B cell (primary cell): Measurements from ENCODE around the gene CADPS. TPM values are rescaled to one million over a fixed set of nuclear protein-coding genes. Genes with fewer than 3 reads are reported as not detected.

Experiments
- ATAC-seq: fragments of 200-7000 bp; cut with Tn5 transposase; one replicate; pipeline ENCODE4 v1.10.0; 2021; ENCODE audit warnings: low read depth, mild to moderate bottlenecking, moderate number of reproducible peaks, moderate library complexity
- CTCF ChIA-PET: fragments of 350-600 bp; sonication (Branson Sonifier 250); formaldehyde crosslinking; loops from one replicate; lab custom pipeline; 2021; ENCODE audit warnings: antibody characterized with exemption, inconsistent platforms; lab: Charles Lee
- POLR2A ChIA-PET: fragments of 350-600 bp; sonication (Branson Sonifier 250); formaldehyde crosslinking; loops from one replicate; lab custom pipeline; 2021; ENCODE audit warnings: antibody characterized with exemption; lab: Charles Lee
- DNase-seq: peaks from one replicate; pipeline ENCODE4 v3.0.0; 2013
- H2AFZ ChIP-seq: 2 replicates; pipeline ENCODE4 v1.6.1; 2012; ENCODE audit warnings: mild to moderate bottlenecking, low read depth, low read length; ENCODE audit not compliant: insufficient read depth, poor library complexity, severe bottlenecking
- H3K27ac ChIP-seq, 2 donors: 1 replicate in 1 of 2; 2 replicates in 1 of 2; pipeline ENCODE4 v1.5.1; 2012 to 2013; ENCODE audit warnings: low read length in 2 of 2, mild to moderate bottlenecking in 2 of 2, moderate library complexity in 1 of 2
- H3K27me3 ChIP-seq, 4 experiments: fragments of 200-600 bp in 1 of 4; sonication (generic) in 1 of 4; replicated peaks in 1 of 4; 1 replicate in 2 of 4; 2 replicates in 2 of 4; pipeline versions ENCODE4 v1.6.1 to v1.7.0; 2013 to 2016; ENCODE audit warnings: low read length in 3 of 4, mild to moderate bottlenecking in 2 of 4, mixed read lengths in 1 of 4, moderate library complexity in 1 of 4; ENCODE audit not compliant: insufficient read depth in 4 of 4, control insufficient read depth in 3 of 4; ENCODE audit errors: control extremely low read depth in 1 of 4
- H3K36me3 ChIP-seq, 2 experiments: replicated peaks in 1 of 2; 1 replicate in 1 of 2; 2 replicates in 1 of 2; pipeline versions ENCODE4 v1.6.1 to v1.7.1; 2013; ENCODE audit warnings: low read length in 1 of 2; ENCODE audit not compliant: insufficient read depth in 2 of 2, control insufficient read depth in 1 of 2; ENCODE audit errors: control extremely low read depth in 1 of 2, extremely low read depth in 1 of 2
- H3K4me1 ChIP-seq, 2 donors: fragments of 200-600 bp in 1 of 2; sonication (generic) in 1 of 2; 1 replicate in 1 of 2; 2 replicates in 1 of 2; pipeline versions ENCODE4 v1.5.1 to v1.6.1; 2013 to 2017; ENCODE audit warnings: low read length in 2 of 2; ENCODE audit not compliant: control insufficient read depth in 2 of 2, insufficient read depth in 2 of 2
- H3K4me2 ChIP-seq: replicated peaks from 2 replicates; pipeline ENCODE3; 2012; ENCODE audit warnings: mild to moderate bottlenecking, low read depth, low read length; ENCODE audit not compliant: poor library complexity, severe bottlenecking
- H3K4me3 ChIP-seq, 5 experiments: fragments of 200-600 bp in 1 of 5; sonication (generic) in 1 of 5; 1 replicate in 3 of 5; 2 replicates in 2 of 5; pipeline versions ENCODE4 v1.5.1 to v1.7.0; 2011 to 2016; ENCODE audit warnings: low read length in 4 of 5, mild to moderate bottlenecking in 4 of 5, low read depth in 2 of 5, control low read depth in 1 of 5, moderate library complexity in 1 of 5; ENCODE audit not compliant: insufficient read depth in 1 of 5; ENCODE audit errors: control extremely low read depth in 1 of 5, extremely low read depth in 1 of 5
- H3K79me2 ChIP-seq: fragments of 200-600 bp; sonication (generic); one replicate; pipeline ENCODE4 v1.6.0; 2016; ENCODE audit warnings: low read length; ENCODE audit not compliant: control insufficient read depth, insufficient read depth
- H3K9ac ChIP-seq: fragments of 200-600 bp; sonication (generic); 2 replicates; pipeline ENCODE4 v1.6.1; 2017; ENCODE audit warnings: mild to moderate bottlenecking, low read length, moderate library complexity
- H3K9me3 ChIP-seq, 3 donors: one replicate each; pipeline versions ENCODE4 v1.6.1 to v1.7.1; 2013; ENCODE audit warnings: low read length in 2 of 3; ENCODE audit not compliant: control insufficient read depth in 2 of 3, insufficient read depth in 1 of 3; ENCODE audit errors: control extremely low read depth in 1 of 3
- H4K20me1 ChIP-seq: 2 replicates; pipeline ENCODE4 v1.6.0; 2012; ENCODE audit warnings: mild to moderate bottlenecking, low read length; ENCODE audit not compliant: insufficient read depth, control insufficient read depth, poor library complexity, severe bottlenecking
- H3K27ac Mint-ChIP-seq: one replicate; pipeline ENCODE4 v1.8.0; 2021; ENCODE audit warnings: mixed read lengths
- H3K27me3 Mint-ChIP-seq: one replicate; pipeline ENCODE4 v1.8.0; 2021; ENCODE audit warnings: mixed read lengths
- H3K4me1 Mint-ChIP-seq: one replicate; pipeline ENCODE4 v1.8.0; 2021; ENCODE audit warnings: mixed read lengths
- H3K4me3 Mint-ChIP-seq: one replicate; pipeline ENCODE4 v1.8.0; 2021; ENCODE audit warnings: mixed read lengths
- H3K9me3 Mint-ChIP-seq: one replicate; pipeline ENCODE4 v1.8.0; 2022; ENCODE audit warnings: mixed read lengths; ENCODE audit not compliant: insufficient read depth
- CTCF ChIP-seq: fragments of 200-600 bp; IDR thresholded peaks from one replicate; pipeline ENCODE4 v1.8.0; 2022; ENCODE audit warnings: antibody characterized with exemption, mild to moderate bottlenecking
- EZH2 ChIP-seq: IDR thresholded peaks from 2 replicates; pipeline ENCODE4 v1.6.1; 2012; ENCODE audit warnings: borderline replicate concordance, low read depth, mild to moderate bottlenecking, moderate library complexity, low read length; ENCODE audit not compliant: insufficient read depth, poor library complexity, severe bottlenecking
- WGBS: methylation state at CpG from one replicate; pipeline ENCODE4 v1.1.5; 2013; ENCODE audit warnings: missing lambda C conversion rate; ENCODE audit not compliant: insufficient coverage; 5-methylcytosine and 5-hydroxymethylcytosine counted together
- intact Hi-C: fragments of 100-400 bp; cut with micrococcal nuclease; formaldehyde crosslinking; loops from one replicate; pipeline ENCODE4 v1.10.0; 2022
- polyA plus RNA-seq: library from polyadenylated mRNA; depleted of rRNA; stranded (reverse); fragments of >200 nt; gene quantifications from 2 replicates; pipeline ENCODE4 v1.2.3, GENCODE V29; 2012
- total RNA-seq, 2 donors: library from RNA; stranded (reverse); fragments of 120-200 nt in 1 of 2; gene quantifications; 1 replicate in 1 of 2; 2 replicates in 1 of 2; pipeline versions ENCODE4 v1.2.3 to v1.2.4, GENCODE V29; 2013 to 2022

The CADPS gene
- total and polyA plus RNA-seq, 2 donors (not counting 1 experiment from before 2014, with no cell fraction given): 0.16 to 0.22 TPM

DNA sequence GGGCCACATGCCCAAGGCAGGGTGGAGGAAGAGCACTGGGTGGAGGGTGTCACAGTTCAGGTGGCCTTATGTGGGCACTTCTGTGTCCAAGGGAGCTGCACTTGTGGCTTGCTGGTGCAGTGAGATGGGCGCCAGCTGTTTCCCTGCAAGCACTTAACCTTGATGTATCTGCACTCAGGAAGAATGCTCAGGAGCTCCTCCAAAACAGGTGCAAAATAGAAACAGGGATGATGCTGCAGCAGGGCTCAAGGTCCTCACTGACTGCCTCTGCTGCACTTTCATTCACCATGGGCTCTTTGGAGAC lies 151.3 kb downstream of the CADPS start:
- no peaks in the 10 kb centered on the region for H3K4me1 ChIP-seq
- H3K4me3 ChIP-seq: no peak overlapping the region
- intact Hi-C loops: no loop called here
- H2AFZ ChIP-seq: no peak overlapping the region
- H3K9ac ChIP-seq: no peak overlapping the region
- Mint-ChIP-seq H3K4me3 (no peak overlapping the region), H3K4me1 (peaks cover 2% of the 10 kb centered on the region), H3K27ac (no peak overlapping the region), H3K27me3 (no peaks in the 10 kb centered on the region), H3K9me3 (no peaks in the 10 kb centered on the region)
- no peaks in the 10 kb centered on the region for H3K36me3 ChIP-seq
- TF ChIP-seq EZH2 (no peak), CTCF (no peak)
- ChIA-PET POLR2A (no interaction called here), CTCF (no interaction called here)
- no peaks in the 10 kb centered on the region for H3K79me2 ChIP-seq
- H3K27me3 ChIP-seq: no peaks in the 10 kb centered on the region
- H3K27ac ChIP-seq: no peak overlapping the region
- ATAC-seq (no peak), DNase-seq (no peak)
- H4K20me1 ChIP-seq: no peaks in the 10 kb centered on the region
- peaks cover 0 to 3% (median 0%) of the 10 kb centered on the region in 3 donors for H3K9me3 ChIP-seq
- H3K4me2 ChIP-seq: no peak overlapping the region
- WGBS: 55% methylated on average over 1 of the region's 1 CpG

GRCh38 chr3:62723166-62723913 lies 151.9 kb downstream of the CADPS start:
- H3K4me3 Mint-ChIP-seq: no peak overlapping the region
- no peak overlapping the region for H3K4me3 ChIP-seq
- H3K4me1 Mint-ChIP-seq: peaks cover 2% of the 10 kb centered on the region
- no peaks in the 10 kb centered on the region for H3K79me2 ChIP-seq
- POLR2A ChIA-PET: no interaction called here
- no peak overlapping the region for H3K27ac ChIP-seq
- H3K27me3 Mint-ChIP-seq: no peaks in the 10 kb centered on the region
- TF ChIP-seq EZH2 (no peak), CTCF (no peak)
- no peak overlapping the region for H3K27ac Mint-ChIP-seq
- ATAC-seq (no peak), DNase-seq (no peak)
- no peaks in the 10 kb centered on the region for H3K9me3 Mint-ChIP-seq
- intact Hi-C loops: no loop called here
- no peaks in the 10 kb centered on the region for H3K36me3 ChIP-seq
- CTCF ChIA-PET: no interaction called here
- no peaks in the 10 kb centered on the region for H3K4me1 ChIP-seq
- H4K20me1 ChIP-seq: no peaks in the 10 kb centered on the region
- H3K9me3 ChIP-seq: peaks cover 0 to 3% (median 0%) of the 10 kb centered on the region in 3 donors
- no peak overlapping the region for H3K9ac ChIP-seq
- WGBS: 34% methylated on average over 10 of the region's 13 CpGs
- no peak overlapping the region for H3K4me2 ChIP-seq
- H3K27me3 ChIP-seq: no peaks in the 10 kb centered on the region
- no peak overlapping the region for H2AFZ ChIP-seq
